Endothelial cell of umbilical vein (primary cell): ENCODE results near the gene AGL. TPM values are rescaled to one million over a fixed set of nuclear protein-coding genes. Genes with fewer than 3 reads are reported as not detected.

Experiments used
- BruUV-seq: library from RNA; stranded (reverse); fragments of 400-500 nt; replicated peaks from 2 replicates; lab custom pipeline; 2021; lab: Mats Ljungman, UMichigan
- CTCF ChIA-PET: fragments of 300-600, 350-600 bp; sonication (Branson Sonifier 250); formaldehyde crosslinking; loops from one replicate; lab custom pipeline; 2021; ENCODE audit warnings: antibody characterized with exemption, inconsistent platforms; lab: Charles Lee
- POLR2A ChIA-PET: fragments of 300-600, 350-600 bp; sonication (Branson Sonifier 250); formaldehyde crosslinking; loops from one replicate; lab custom pipeline; 2021; ENCODE audit warnings: antibody characterized with exemption, inconsistent platforms; lab: Charles Lee
- DNase-seq: peaks from one replicate; pipeline ENCODE4 v3.0.0-alpha.2; 2011; ENCODE audit warnings: low read depth, low spot score
- FAIRE-seq: peaks from 2 replicates; lab custom pipeline; 2011; peaks lifted over from hg19 to GRCh38; lab: Jason Lieb, UNC
- H2AFZ ChIP-seq: 2 replicates; pipeline ENCODE4 v1.6.0; 2012; ENCODE audit warnings: low read depth, low read length, control low read depth, inconsistent platforms
- H3K27ac ChIP-seq: 2 replicates; pipeline ENCODE4 v1.5.1; 2011; ENCODE audit warnings: low read depth, mild to moderate bottlenecking, control low read depth, low read length, moderate library complexity; ENCODE audit not compliant: insufficient read depth
- H3K27me3 ChIP-seq, 2 experiments: 2 replicates each; pipeline versions ENCODE4 v1.6.0 to v1.6.1; 2011; ENCODE audit warnings: low read length in 2 of 2, mixed read lengths in 1 of 2; ENCODE audit not compliant: control insufficient read depth in 2 of 2, insufficient read depth in 2 of 2
- H3K36me3 ChIP-seq, 2 experiments: 2 replicates in 1 of 2; 3 replicates in 1 of 2; pipeline ENCODE4 v1.5.1; 2011; ENCODE audit warnings: low read length in 2 of 2, mild to moderate bottlenecking in 1 of 2, moderate library complexity in 1 of 2; ENCODE audit not compliant: control insufficient read depth in 2 of 2, insufficient read depth in 2 of 2; ENCODE audit errors: extremely low read depth in 1 of 2
- H3K4me1 ChIP-seq: 3 replicates; pipeline ENCODE4 v1.5.1; 2011; ENCODE audit warnings: mild to moderate bottlenecking, low read length; ENCODE audit not compliant: control insufficient read depth, insufficient read depth; ENCODE audit errors: extremely low read depth
- H3K4me2 ChIP-seq: 2 replicates; pipeline ENCODE4 v1.6.1; 2011; ENCODE audit warnings: low read length, control low read depth, mixed read lengths; ENCODE audit not compliant: insufficient read depth
- H3K4me3 ChIP-seq, 3 experiments: fragments of 200-600 bp in 1 of 3; sonication (generic), shearing (Covaris generic) in 1 of 3; replicated peaks in 1 of 3; 2 replicates each; pipeline ENCODE4 v1.5.1; 2011 to 2016; ENCODE audit warnings: control low read depth in 3 of 3, low read length in 3 of 3, mild to moderate bottlenecking in 2 of 3, inconsistent platforms in 1 of 3, low read depth in 1 of 3, moderate library complexity in 1 of 3; ENCODE audit not compliant: insufficient read depth in 1 of 3
- H3K79me2 ChIP-seq: 2 replicates; pipeline ENCODE4 v1.6.0; 2012; ENCODE audit warnings: low read length, inconsistent platforms; ENCODE audit not compliant: control insufficient read depth, insufficient read depth
- H3K9ac ChIP-seq: replicated peaks from 2 replicates; pipeline ENCODE3; 2011; ENCODE audit warnings: low read length, control low read depth; ENCODE audit not compliant: insufficient read depth; ENCODE audit errors: extremely low read depth
- H3K9me1 ChIP-seq: replicated peaks from 3 replicates; pipeline ENCODE4 v1.6.0; 2011; ENCODE audit warnings: mild to moderate bottlenecking, low read length; ENCODE audit not compliant: control insufficient read depth, insufficient read depth; ENCODE audit errors: extremely low read depth
- H3K9me3 ChIP-seq: replicated peaks from 2 replicates; pipeline ENCODE4 v1.5.1; 2012; ENCODE audit warnings: low read length, inconsistent platforms; ENCODE audit not compliant: control insufficient read depth, insufficient read depth
- H4K20me1 ChIP-seq: replicated peaks from 2 replicates; pipeline ENCODE3; 2011; ENCODE audit warnings: mild to moderate bottlenecking, low read length; ENCODE audit not compliant: control insufficient read depth, insufficient read depth; ENCODE audit errors: extremely low read depth
- EZH2 ChIP-seq: IDR thresholded peaks from 2 replicates; pipeline ENCODE4 v1.6.1; 2012; ENCODE audit warnings: borderline replicate concordance, low read depth, mild to moderate bottlenecking, moderate library complexity, low read length, inconsistent platforms; ENCODE audit not compliant: severe bottlenecking
- FOS ChIP-seq: IDR thresholded peaks from 2 replicates; pipeline ENCODE4 v1.6.1; 2011; ENCODE audit warnings: mild to moderate bottlenecking, low read length, moderate library complexity, borderline replicate concordance; ENCODE audit not compliant: insufficient read depth
- GATA2 ChIP-seq: IDR thresholded peaks from 2 replicates; pipeline ENCODE4 v1.7.0; 2011; ENCODE audit warnings: low read depth, mild to moderate bottlenecking, moderate library complexity, mixed read lengths, low read length; ENCODE audit not compliant: insufficient read length, insufficient read depth
- JUN ChIP-seq: IDR thresholded peaks from 2 replicates; pipeline ENCODE4 v1.6.1; 2011; ENCODE audit warnings: borderline replicate concordance, low read depth; ENCODE audit not compliant: insufficient read length, insufficient read depth
- MYC ChIP-seq: IDR thresholded peaks from one replicate; pipeline ENCODE4 v1.6.1; 2011; ENCODE audit warnings: mild to moderate bottlenecking, low read depth, low read length
- POLR2A ChIP-seq: IDR thresholded peaks from 2 replicates; pipeline ENCODE4 v1.6.1; 2012; ENCODE audit warnings: low read depth, mild to moderate bottlenecking, control low read depth, low read length
- POLR2AphosphoS5 ChIP-seq: IDR thresholded peaks from 2 replicates; pipeline ENCODE4 v1.6.1; 2012; ENCODE audit warnings: low read depth, mild to moderate bottlenecking, control low read depth, low read length, moderate library complexity; ENCODE audit not compliant: insufficient read depth
- dilution Hi-C: fragments of 300-500 bp; cut with MboI; formaldehyde crosslinking; loops from one replicate; pipeline ENCODE4 v1.15.0; 2019; ENCODE audit warnings: low sequenced_read_pairs; ENCODE audit not compliant: extremely low pct_ligation_motif_present
- intact Hi-C: fragments of 100-400 bp; cut with micrococcal nuclease; formaldehyde crosslinking; loops from one replicate; pipeline ENCODE4 v1.10.0; 2022
- polyA plus RNA-seq, 4 experiments: library from polyadenylated mRNA; depleted of rRNA in 3 of 4; stranded (reverse) in 3 of 4; unstranded in 1 of 4; fragments of >200 nt; gene quantifications; 2 replicates each; pipeline versions ENCODE4 v1.2.1 to v1.2.3, GENCODE V29; 2011 to 2012; ENCODE audit warnings: missing spikeins in 1 of 4
- total RNA-seq: library from RNA; stranded (reverse); gene quantifications from 2 replicates; pipeline ENCODE4 v1.2.3, GENCODE V29; 2021
- TF ChIP-seq, protein P1 (sequence below): IDR thresholded peaks from 2 replicates; pipeline ENCODE4 v1.6.1; 2011; ENCODE audit not compliant: insufficient read depth, insufficient read length
- TF ChIP-seq, protein P2 (sequence below), 2 donors: IDR thresholded peaks; 1 replicate in 1 of 2; 2 replicates in 1 of 2; pipeline ENCODE4 v1.5.1; 2011; ENCODE audit warnings: low read length in 2 of 2, mild to moderate bottlenecking in 2 of 2, moderate library complexity in 2 of 2, control low read depth in 1 of 2, inconsistent platforms in 1 of 2, low read depth in 1 of 2; ENCODE audit not compliant: insufficient read depth in 1 of 2; ENCODE audit errors: extremely low read depth in 1 of 2

Gene AGL
- total and polyA plus RNA-seq, 2 donors (not counting 3 experiments of a cell fraction or from before 2014, with no cell fraction given): 1.5 to 10.7 TPM

DNA sequence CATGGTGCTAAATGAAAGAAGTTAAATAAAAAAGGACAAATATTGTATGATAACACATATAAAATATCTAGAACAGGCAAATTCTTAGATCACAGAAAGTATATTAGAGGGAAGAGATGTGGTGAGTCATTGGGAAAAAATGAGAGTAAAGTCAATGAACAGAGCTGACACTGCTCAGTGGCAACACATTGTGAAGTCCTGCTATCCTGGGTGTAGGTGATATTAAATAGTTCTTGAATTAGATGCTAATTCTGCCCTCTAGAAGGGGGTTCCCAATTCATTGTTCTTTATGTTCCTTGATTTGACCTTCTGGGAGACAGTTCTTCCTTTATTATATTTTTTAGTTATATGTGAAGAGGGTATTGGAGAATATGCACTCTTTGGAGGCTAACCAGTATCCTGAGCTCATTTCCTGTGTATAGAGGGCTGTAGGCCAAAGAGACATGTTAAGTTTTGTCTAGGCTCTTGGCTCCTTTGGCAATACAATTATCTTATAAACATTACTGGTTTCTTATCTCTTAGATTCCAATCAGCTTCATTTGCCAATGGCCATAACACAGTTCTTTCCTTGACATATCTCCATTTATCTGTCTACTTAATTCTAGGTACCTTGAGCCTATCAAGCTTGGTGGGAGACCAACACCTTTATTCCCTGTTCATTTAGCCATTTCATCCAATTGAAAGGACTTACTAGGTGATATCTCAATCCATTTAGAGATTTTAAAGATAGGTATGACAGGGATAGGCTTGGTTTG is 113.1 kb downstream of the AGL start:
- CTCF ChIA-PET: interaction anchor here (1.7 kb wide), 1 partner anchor 25 kb away, joined by 4 read pairs; no protein-coding TSS in a partner anchor
- FAIRE-seq (peak; percentile 79), DNase-seq (peak; percentile 47)
- no peak overlapping the region for H3K4me3 ChIP-seq
- H3K4me1 ChIP-seq: peaks cover 13% of the 10 kb centered on the region
- H3K9me1 ChIP-seq: no peaks in the 10 kb centered on the region
- H2AFZ ChIP-seq: peak overlapping the region; percentile 78
- H3K79me2 ChIP-seq: no peaks in the 10 kb centered on the region
- TSS peak; percentile 47 for BruUV-seq
- POLR2A ChIA-PET: no interaction called here
- no peaks in the 10 kb centered on the region for H3K9me3 ChIP-seq
- no peak for TF ChIP-seq MYC
- TF ChIP-seq, protein P1, sequence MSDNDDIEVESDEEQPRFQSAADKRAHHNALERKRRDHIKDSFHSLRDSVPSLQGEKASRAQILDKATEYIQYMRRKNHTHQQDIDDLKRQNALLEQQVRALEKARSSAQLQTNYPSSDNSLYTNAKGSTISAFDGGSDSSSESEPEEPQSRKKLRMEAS: no peak
- TF ChIP-seq JUN: peak; percentile 38
- peak; percentile 79 for TF ChIP-seq FOS
- no peak for TF ChIP-seq POLR2A
- TF ChIP-seq, protein P2, sequence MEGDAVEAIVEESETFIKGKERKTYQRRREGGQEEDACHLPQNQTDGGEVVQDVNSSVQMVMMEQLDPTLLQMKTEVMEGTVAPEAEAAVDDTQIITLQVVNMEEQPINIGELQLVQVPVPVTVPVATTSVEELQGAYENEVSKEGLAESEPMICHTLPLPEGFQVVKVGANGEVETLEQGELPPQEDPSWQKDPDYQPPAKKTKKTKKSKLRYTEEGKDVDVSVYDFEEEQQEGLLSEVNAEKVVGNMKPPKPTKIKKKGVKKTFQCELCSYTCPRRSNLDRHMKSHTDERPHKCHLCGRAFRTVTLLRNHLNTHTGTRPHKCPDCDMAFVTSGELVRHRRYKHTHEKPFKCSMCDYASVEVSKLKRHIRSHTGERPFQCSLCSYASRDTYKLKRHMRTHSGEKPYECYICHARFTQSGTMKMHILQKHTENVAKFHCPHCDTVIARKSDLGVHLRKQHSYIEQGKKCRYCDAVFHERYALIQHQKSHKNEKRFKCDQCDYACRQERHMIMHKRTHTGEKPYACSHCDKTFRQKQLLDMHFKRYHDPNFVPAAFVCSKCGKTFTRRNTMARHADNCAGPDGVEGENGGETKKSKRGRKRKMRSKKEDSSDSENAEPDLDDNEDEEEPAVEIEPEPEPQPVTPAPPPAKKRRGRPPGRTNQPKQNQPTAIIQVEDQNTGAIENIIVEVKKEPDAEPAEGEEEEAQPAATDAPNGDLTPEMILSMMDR (IDR thresholded peaks at IDR 0.05; ENCODE audit: extremely low read depth in 1 of 2, insufficient read depth in 1 of 2, low read depth in 1 of 2, low read length in 2 of 2): no peak
- TF ChIP-seq EZH2: no peak
- peak; percentile 75 for TF ChIP-seq GATA2
- no peak for TF ChIP-seq POLR2AphosphoS5
- no peaks in the 10 kb centered on the region for H3K27me3 ChIP-seq
- no peaks in the 10 kb centered on the region for H4K20me1 ChIP-seq
- H3K4me2 ChIP-seq: peak overlapping the region; percentile 57
- no peak overlapping the region for H3K9ac ChIP-seq
- H3K27ac ChIP-seq: peak overlapping the region; percentile 53
- intact Hi-C loops (no loop called here), dilution Hi-C loops (no loop called here)
- no peaks in the 10 kb centered on the region for H3K36me3 ChIP-seq
